ENCODE results near the gene EGFL8. TPM values are rescaled to one million over a fixed set of nuclear protein-coding genes. Genes with fewer than 3 reads are reported as not detected.

Gene EGFL8
- total and polyA plus RNA-seq, 9 donors = 11.8 to 47.3 (median 36.7) TPM

- Histone ChIP-seq H3K27ac (peak overlapping the region; percentile 93 to 99), H3K4me1 (ENCODE audit: insufficient read depth) (peaks cover 6% of the 10 kb centered on the region), H3K27me3 (no peaks in the 10 kb centered on the region), H3K4me3 (peak overlapping the region; percentile 70), H3K36me3 (no peaks in the 10 kb centered on the region), H3K9me3 (no peaks in the 10 kb centered on the region)
- intact Hi-C loops (cut with DNase I) = no loop called here
- 2 to 3% (median 3%) methylated on average over 24 of the region's 24 CpGs for WGBS, 3 donors
- no peak for TF ChIP-seq EP300 (IDR thresholded peaks at IDR 0.05)
- no peak for TF ChIP-seq CTCF (IDR thresholded peaks at IDR 0.05)
- TF ChIP-seq POLR2A (IDR thresholded peaks at IDR 0.05) = peak; percentile 3
- DNase-seq = peak in 1 of 5 donors; percentile 84
Measured at GRCh38 chr6:32178547-32179440, 14.4 kb downstream of the EGFL8 start.

GRCh38 chr6:32179766-32180405 is 15.5 kb downstream of the EGFL8 start:
- TF ChIP-seq EP300 (IDR thresholded peaks at IDR 0.05) = no peak
- TF ChIP-seq CTCF (IDR thresholded peaks at IDR 0.05) = no peak
- TF ChIP-seq POLR2A (IDR thresholded peaks at IDR 0.05) = no peak
- 64 to 72% (median 71%) methylated on average over 10 of the region's 10 CpGs for WGBS, 3 donors
- intact Hi-C loops (cut with DNase I) = loop anchor here in 1 of 4 donors (10.0 kb wide), 1 partner anchor 455 kb away; the partner anchor contains the start of genes DDAH2, LY6G6C and MPIG6B
- Histone ChIP-seq H3K36me3 (no peaks in the 10 kb centered on the region), H3K4me3 (no peak overlapping the region), H3K9me3 (no peaks in the 10 kb centered on the region), H3K27me3 (no peaks in the 10 kb centered on the region), H3K4me1 (ENCODE audit: insufficient read depth) (peaks cover 5% of the 10 kb centered on the region), H3K27ac (peak overlapping the region in 1 of 2 donors; percentile 7)
- peak in 2 of 5 donors; percentile 38 for DNase-seq

GRCh38 chr6:32181148-32181702 is 16.8 kb downstream of the EGFL8 start:
- H3K27me3 ChIP-seq = no peaks in the 10 kb centered on the region
- TF ChIP-seq EP300 (IDR thresholded peaks at IDR 0.05) (no peak), POLR2A (IDR thresholded peaks at IDR 0.05) (no peak), CTCF (IDR thresholded peaks at IDR 0.05) (no peak)
- no peak overlapping the region for H3K4me3 ChIP-seq
- intact Hi-C loops (cut with DNase I) = loop anchor here in 1 of 4 donors (10.0 kb wide), 1 partner anchor 456 kb away; the partner anchor contains the start of genes DDAH2, LY6G6C and MPIG6B
- WGBS, 3 donors = 79 to 81% (median 79%) methylated on average over 15 of the region's 15 CpGs
- no peaks in the 10 kb centered on the region for H3K36me3 ChIP-seq
- H3K27ac ChIP-seq = no peak overlapping the region
- peak in 1 of 5 donors; percentile 30 for DNase-seq
- peaks cover 5% of the 10 kb centered on the region for H3K4me1 ChIP-seq (ENCODE audit: insufficient read depth)
- H3K9me3 ChIP-seq = no peaks in the 10 kb centered on the region

- intact Hi-C loops (cut with DNase I) = loop anchor here in 1 of 4 donors (10.0 kb wide), 1 partner anchor 457 kb away; the partner anchor contains the start of genes DDAH2, LY6G6C and MPIG6B
- Histone ChIP-seq H3K4me1 (ENCODE audit: insufficient read depth) (peaks cover 4% of the 10 kb centered on the region), H3K36me3 (no peaks in the 10 kb centered on the region), H3K9me3 (no peaks in the 10 kb centered on the region), H3K27ac (no peak overlapping the region), H3K4me3 (no peak overlapping the region), H3K27me3 (no peaks in the 10 kb centered on the region)
- TF ChIP-seq POLR2A (IDR thresholded peaks at IDR 0.05) = no peak
- TF ChIP-seq CTCF (IDR thresholded peaks at IDR 0.05) = no peak
- no peak for TF ChIP-seq EP300 (IDR thresholded peaks at IDR 0.05)
- 79 to 85% (median 85%) methylated on average over 10 of the region's 10 CpGs for WGBS, 3 donors
- no peak for DNase-seq
Measured at GRCh38 chr6:32181915-32182529, 17.6 kb downstream of the EGFL8 start.

Measured in ovary (tissue), 9 donors.